Upper lobe of left lung (tissue), 6 donors: ENCODE results near the gene SLC28A2. TPM values are rescaled to one million over a fixed set of nuclear protein-coding genes. Genes with fewer than 3 reads are reported as not detected.
"Not testable (repeated sequence)": the region's sequence is repeated elsewhere in the genome, so short reads cannot be mapped to it uniquely, and the experiment has no call there.

Experiments
- ATAC-seq, 2 donors: fragments of 200-7000 bp; cut with Tn5 transposase; one replicate each; pipeline ENCODE4 v1.9.1; 2022; ENCODE audit warnings: mild to moderate bottlenecking in 2 of 2, moderate library complexity in 2 of 2; ENCODE audit not compliant: low FRiP score in 2 of 2
- DNase-seq, 2 donors: peaks; one replicate each; pipeline ENCODE4 v3.0.0-alpha.2; 2019 to 2020
- H3K27ac ChIP-seq, 4 donors: fragments of 200-600 bp; sonication (generic); one replicate each; pipeline ENCODE4 v1.5.1; 2016 to 2019
- H3K27me3 ChIP-seq, 4 donors: fragments of 200-600 bp; sonication (generic); one replicate each; pipeline ENCODE4 v1.5.1; 2017 to 2019
- H3K36me3 ChIP-seq, 4 donors: fragments of 200-600 bp; sonication (generic); one replicate each; pipeline ENCODE4 v1.5.1; 2016 to 2019
- H3K4me1 ChIP-seq, 4 donors: fragments of 200-600 bp; sonication (generic); one replicate each; pipeline ENCODE4 v1.5.1; 2018 to 2019
- H3K4me3 ChIP-seq, 4 donors: fragments of 200-600 bp; sonication (generic); one replicate each; pipeline ENCODE4 v1.5.1; 2017 to 2019; ENCODE audit warnings: mild to moderate bottlenecking in 2 of 4, moderate library complexity in 1 of 4
- H3K9me3 ChIP-seq, 4 donors: fragments of 200-600 bp; sonication (generic); one replicate each; pipeline ENCODE4 v1.5.1; 2018 to 2019
- EP300 ChIP-seq, 4 donors: sonication (generic); formaldehyde crosslinking; IDR thresholded peaks; one replicate each; pipeline ENCODE4 v1.5.1; 2017; ENCODE audit warnings: antibody characterized with exemption in 4 of 4, control low read depth in 2 of 4
- POLR2A ChIP-seq, 4 donors: fragments of 450-650 bp; IDR thresholded peaks; one replicate each; pipeline ENCODE4 v1.5.1; 2016 to 2017; ENCODE audit warnings: antibody characterized with exemption in 4 of 4, mild to moderate bottlenecking in 2 of 4
- POLR2AphosphoS5 ChIP-seq, 2 donors: sonication (generic); formaldehyde crosslinking; IDR thresholded peaks; one replicate each; pipeline ENCODE4 v1.5.1; 2017; ENCODE audit warnings: antibody characterized with exemption in 2 of 2
- WGBS, 2 donors: methylation state at CpG; one replicate each; pipeline ENCODE4 v1.1.5; 2017 to 2018; 5-methylcytosine and 5-hydroxymethylcytosine counted together
- total RNA-seq, 6 donors: library from RNA; depleted of rRNA in 4 of 6; stranded (reverse); fragments of >200 nt in 4 of 6; gene quantifications; one replicate each; pipeline versions ENCODE4 v1.1.0 to v1.2.1, GENCODE V29; 2016 to 2021
- TF ChIP-seq, protein P1 (sequence below), 6 experiments: fragments of 450-650 bp in 4 of 6; fragments of 200-600 bp in 2 of 6; sonication (generic) in 2 of 6; IDR thresholded peaks; one replicate each; pipeline ENCODE4 v1.5.1; 2016 to 2019; ENCODE audit warnings: antibody characterized with exemption in 6 of 6
- donor health status: DM: no; HTN: no; CAD: no; lungs with moderate emphysema.
- donor health status: DM: no; HTN: yes; CAD: no; lungs with severe emphysema.

SLC28A2 gene
- total RNA-seq, 6 donors from 2014 or later, result 0.20 TPM; not detected in 5

DNA sequence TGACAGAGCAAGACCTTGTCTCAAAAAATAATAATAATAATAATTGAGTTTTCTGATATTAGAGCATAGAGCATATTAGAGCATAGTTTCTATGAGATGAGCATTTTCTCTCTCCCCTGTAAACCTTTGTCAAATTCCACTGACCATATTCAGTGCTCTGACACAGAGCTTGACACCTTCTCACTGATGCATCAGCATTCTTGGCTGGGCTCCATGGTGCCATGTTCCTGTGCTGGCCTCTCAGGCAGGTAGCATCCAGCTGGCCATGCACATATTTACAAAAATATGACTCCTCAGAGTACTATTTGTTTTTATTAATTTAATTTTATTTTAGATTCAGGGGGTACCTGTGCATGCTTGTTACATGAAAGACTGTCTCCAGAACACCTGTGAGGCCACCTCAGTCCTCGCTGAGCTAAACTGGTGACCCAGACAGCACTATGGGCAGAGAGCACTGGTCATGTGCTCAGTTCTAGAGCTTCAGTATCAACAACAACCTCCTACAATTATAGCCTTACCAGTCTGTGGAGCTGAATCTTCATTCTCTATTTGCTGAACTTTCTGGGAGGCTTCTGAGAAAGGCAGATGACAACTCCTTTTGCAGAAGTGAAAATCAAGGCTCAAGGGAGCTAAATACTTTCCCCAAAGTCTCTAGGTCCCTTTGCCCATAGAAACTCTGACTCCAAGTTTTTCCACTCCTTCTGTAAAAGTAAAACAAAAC, 21.6 kb upstream of the SLC28A2 start:
- H3K4me3 ChIP-seq, result no peak overlapping the region
- H3K4me1 ChIP-seq, result no peaks in the 10 kb centered on the region
- 0 to 20% methylated on average over 1 of the region's 1 CpG for WGBS, 2 donors
- H3K9me3 ChIP-seq, result peaks cover 0 to 17% (median 9%) of the 10 kb centered on the region in 4 donors
- TF ChIP-seq EP300 (IDR thresholded peaks at IDR 0.05) (no peak), POLR2A (IDR thresholded peaks at IDR 0.05) (no peak), POLR2AphosphoS5 (IDR thresholded peaks at IDR 0.05) (no peak)
- TF ChIP-seq, protein P1, sequence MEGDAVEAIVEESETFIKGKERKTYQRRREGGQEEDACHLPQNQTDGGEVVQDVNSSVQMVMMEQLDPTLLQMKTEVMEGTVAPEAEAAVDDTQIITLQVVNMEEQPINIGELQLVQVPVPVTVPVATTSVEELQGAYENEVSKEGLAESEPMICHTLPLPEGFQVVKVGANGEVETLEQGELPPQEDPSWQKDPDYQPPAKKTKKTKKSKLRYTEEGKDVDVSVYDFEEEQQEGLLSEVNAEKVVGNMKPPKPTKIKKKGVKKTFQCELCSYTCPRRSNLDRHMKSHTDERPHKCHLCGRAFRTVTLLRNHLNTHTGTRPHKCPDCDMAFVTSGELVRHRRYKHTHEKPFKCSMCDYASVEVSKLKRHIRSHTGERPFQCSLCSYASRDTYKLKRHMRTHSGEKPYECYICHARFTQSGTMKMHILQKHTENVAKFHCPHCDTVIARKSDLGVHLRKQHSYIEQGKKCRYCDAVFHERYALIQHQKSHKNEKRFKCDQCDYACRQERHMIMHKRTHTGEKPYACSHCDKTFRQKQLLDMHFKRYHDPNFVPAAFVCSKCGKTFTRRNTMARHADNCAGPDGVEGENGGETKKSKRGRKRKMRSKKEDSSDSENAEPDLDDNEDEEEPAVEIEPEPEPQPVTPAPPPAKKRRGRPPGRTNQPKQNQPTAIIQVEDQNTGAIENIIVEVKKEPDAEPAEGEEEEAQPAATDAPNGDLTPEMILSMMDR (IDR thresholded peaks at IDR 0.05), result no peak
- H3K27ac ChIP-seq, result no peak overlapping the region
- DNase-seq, result no peak
- no peaks in the 10 kb centered on the region for H3K27me3 ChIP-seq
- ATAC-seq, result no peak
- H3K36me3 ChIP-seq, result no peaks in the 10 kb centered on the region

DNA sequence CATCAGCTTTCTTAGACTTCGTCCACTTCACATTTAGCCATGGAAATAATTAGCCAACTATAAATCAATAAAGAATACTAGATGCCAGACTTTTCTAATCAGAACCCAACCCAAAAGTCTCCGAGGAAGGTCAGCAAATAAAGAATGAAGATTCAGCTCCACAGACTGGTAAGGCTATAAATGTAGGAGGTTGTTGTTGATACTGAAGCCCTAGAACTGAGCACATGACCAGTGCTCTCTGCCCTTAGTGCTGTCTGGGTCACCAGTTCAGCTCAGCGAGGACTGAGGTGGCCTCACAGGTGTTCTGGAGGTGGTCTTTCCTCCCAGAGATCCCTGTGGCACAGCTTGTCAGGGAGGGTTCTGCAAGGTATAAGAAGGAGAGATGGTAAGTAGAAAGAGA, 20.9 kb upstream of the SLC28A2 start:
- no peak for ATAC-seq
- no peak overlapping the region for H3K27ac ChIP-seq
- TF ChIP-seq POLR2AphosphoS5 (IDR thresholded peaks at IDR 0.05) (no peak), POLR2A (IDR thresholded peaks at IDR 0.05) (no peak), EP300 (IDR thresholded peaks at IDR 0.05) (no peak)
- TF ChIP-seq, protein P1 (IDR thresholded peaks at IDR 0.05), result no peak
- peaks cover 0 to 17% (median 10%) of the 10 kb centered on the region in 4 donors for H3K9me3 ChIP-seq
- no peaks in the 10 kb centered on the region for H3K4me1 ChIP-seq
- DNase-seq, result no peak
- H3K4me3 ChIP-seq, result no peak overlapping the region
- H3K27me3 ChIP-seq, result no peaks in the 10 kb centered on the region
- WGBS, 2 donors, result 77% methylated on average over 3 of the region's 3 CpGs
- H3K36me3 ChIP-seq, result no peaks in the 10 kb centered on the region

DNA sequence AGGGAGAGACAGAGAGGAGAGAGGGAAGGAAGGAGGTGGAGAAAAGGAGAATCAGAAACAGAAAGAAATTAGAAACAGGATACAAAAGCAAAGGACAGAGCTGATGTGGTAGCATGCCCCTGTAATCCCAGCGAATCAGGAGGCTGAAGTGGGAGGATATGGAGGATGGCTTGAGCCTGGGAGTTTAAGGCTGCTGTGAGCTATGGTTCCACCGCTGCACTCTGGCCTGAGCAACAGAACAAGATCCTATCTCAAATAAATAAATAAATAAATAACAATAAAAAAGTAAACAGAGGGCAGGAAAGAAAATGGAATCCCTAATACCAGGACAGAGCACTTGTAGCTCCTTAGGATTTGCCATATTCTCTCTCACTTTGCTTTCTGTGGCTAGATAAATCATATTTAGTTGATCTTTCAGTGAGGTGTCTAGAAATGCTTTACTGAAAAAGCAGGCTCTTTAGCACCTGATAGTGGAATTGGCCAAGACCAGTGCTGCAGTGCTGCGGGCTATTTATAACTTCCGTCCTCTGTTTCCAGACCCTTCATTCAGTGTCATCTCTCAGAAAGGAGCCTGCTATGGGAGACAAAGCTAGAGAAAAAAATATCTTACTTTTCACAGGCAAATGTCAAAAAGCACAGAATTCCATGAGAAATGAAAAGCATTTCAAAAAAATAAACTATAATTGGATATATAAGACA, 20.0 kb upstream of the SLC28A2 start:
- no peaks in the 10 kb centered on the region for H3K27me3 ChIP-seq
- no peaks in the 10 kb centered on the region for H3K4me1 ChIP-seq
- H3K27ac ChIP-seq, result no peak overlapping the region
- DNase-seq (no peak), ATAC-seq (no peak)
- 83 to 94% methylated on average over 4 of the region's 4 CpGs for WGBS, 2 donors
- H3K36me3 ChIP-seq, result no peaks in the 10 kb centered on the region
- peaks cover 0 to 17% (median 10%) of the 10 kb centered on the region in 4 donors for H3K9me3 ChIP-seq
- H3K4me3 ChIP-seq, result no peak overlapping the region
- no peak for TF ChIP-seq EP300 (IDR thresholded peaks at IDR 0.05)
- TF ChIP-seq POLR2AphosphoS5 (IDR thresholded peaks at IDR 0.05), result no peak
- TF ChIP-seq POLR2A (IDR thresholded peaks at IDR 0.05), result no peak
- TF ChIP-seq, protein P1 (IDR thresholded peaks at IDR 0.05), result no peak

DNA sequence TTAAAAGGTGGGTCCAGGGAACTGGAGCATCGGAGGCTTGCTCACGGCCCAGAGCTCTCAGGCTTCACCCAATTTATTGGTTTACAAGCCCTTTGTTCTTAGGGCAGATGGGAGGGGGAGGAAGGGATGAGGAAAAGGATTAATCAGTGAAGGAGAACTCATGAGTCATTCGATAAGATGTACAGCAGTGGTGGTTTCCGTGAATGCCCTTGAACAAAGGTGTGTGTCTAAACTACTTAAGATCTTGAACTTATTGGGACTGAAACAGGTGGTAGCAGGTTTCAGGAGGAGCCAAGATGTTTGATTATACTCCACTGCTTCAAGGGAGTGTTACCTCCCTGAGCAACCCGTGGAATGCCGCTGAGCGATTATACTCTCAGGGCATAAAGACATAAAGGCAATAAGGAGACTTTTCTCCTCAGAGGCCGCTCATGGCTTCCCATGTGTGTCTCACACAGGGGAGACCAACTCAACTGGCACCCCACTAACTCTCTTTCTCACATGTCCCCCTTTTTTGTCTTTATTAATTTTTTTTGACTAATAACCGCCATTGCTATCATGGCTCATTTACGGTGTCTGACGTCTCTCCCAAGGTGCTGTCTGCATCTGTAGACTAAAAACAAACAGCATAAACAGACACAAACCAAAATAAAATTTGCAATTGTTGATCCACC, 17.3 kb upstream of the SLC28A2 start:
- no peaks in the 10 kb centered on the region for H3K4me1 ChIP-seq
- ATAC-seq (no peak), DNase-seq (no peak)
- no peak overlapping the region for H3K27ac ChIP-seq
- H3K36me3 ChIP-seq, result no peaks in the 10 kb centered on the region
- H3K9me3 ChIP-seq, result peaks cover 0 to 22% (median 12%) of the 10 kb centered on the region in 4 donors
- H3K4me3 ChIP-seq, result no peak overlapping the region
- H3K27me3 ChIP-seq, result no peaks in the 10 kb centered on the region
- TF ChIP-seq POLR2AphosphoS5 (IDR thresholded peaks at IDR 0.05) (no peak), POLR2A (IDR thresholded peaks at IDR 0.05) (no peak), EP300 (IDR thresholded peaks at IDR 0.05) (no peak)
- TF ChIP-seq, protein P1 (IDR thresholded peaks at IDR 0.05), result no peak
- 72 to 83% methylated on average over 11 of the region's 11 CpGs for WGBS, 2 donors

GRCh38 chr15:45236806-45237205, 15.2 kb upstream of the SLC28A2 start:
- ATAC-seq, result not testable (repeated sequence)
- WGBS, 2 donors, result 56 to 59% methylated on average over 6 of the region's 6 CpGs
- peaks cover under 1 to 42% (median 27%) of the 10 kb centered on the region in 4 donors for H3K9me3 ChIP-seq

More at GRCh38 chr15:45236806-45237205, 15.2 kb upstream of the SLC28A2 start:
- not testable (repeated sequence) for H3K36me3 ChIP-seq, H3K4me3 ChIP-seq, H3K27me3 ChIP-seq, DNase-seq, H3K27ac ChIP-seq, H3K4me1 ChIP-seq
